PC-3 (cell line): ENCODE results near the gene TMEM259.

Experiments
- EZH2phosphoT487 ChIP-seq: fragments of 300-600 bp; sonication (generic); IDR thresholded peaks from 2 replicates; pipeline ENCODE4 v1.6.1; 2018; ENCODE audit warnings: mild to moderate bottlenecking, antibody characterized with exemption, low read length, borderline replicate concordance
- TF ChIP-seq, protein P1 (sequence below): fragments of 300-600 bp; sonication (generic); conservative IDR thresholded peaks from 2 replicates; pipeline ENCODE4 v1.5.1; 2017; ENCODE audit warnings: antibody characterized with exemption, low read depth, mild to moderate bottlenecking, low read length

- TF ChIP-seq, protein P1, sequence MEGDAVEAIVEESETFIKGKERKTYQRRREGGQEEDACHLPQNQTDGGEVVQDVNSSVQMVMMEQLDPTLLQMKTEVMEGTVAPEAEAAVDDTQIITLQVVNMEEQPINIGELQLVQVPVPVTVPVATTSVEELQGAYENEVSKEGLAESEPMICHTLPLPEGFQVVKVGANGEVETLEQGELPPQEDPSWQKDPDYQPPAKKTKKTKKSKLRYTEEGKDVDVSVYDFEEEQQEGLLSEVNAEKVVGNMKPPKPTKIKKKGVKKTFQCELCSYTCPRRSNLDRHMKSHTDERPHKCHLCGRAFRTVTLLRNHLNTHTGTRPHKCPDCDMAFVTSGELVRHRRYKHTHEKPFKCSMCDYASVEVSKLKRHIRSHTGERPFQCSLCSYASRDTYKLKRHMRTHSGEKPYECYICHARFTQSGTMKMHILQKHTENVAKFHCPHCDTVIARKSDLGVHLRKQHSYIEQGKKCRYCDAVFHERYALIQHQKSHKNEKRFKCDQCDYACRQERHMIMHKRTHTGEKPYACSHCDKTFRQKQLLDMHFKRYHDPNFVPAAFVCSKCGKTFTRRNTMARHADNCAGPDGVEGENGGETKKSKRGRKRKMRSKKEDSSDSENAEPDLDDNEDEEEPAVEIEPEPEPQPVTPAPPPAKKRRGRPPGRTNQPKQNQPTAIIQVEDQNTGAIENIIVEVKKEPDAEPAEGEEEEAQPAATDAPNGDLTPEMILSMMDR: peak; percentile 84
- TF ChIP-seq EZH2phosphoT487: no peak
Measured at GRCh38 chr19:1001538-1002166, 19.3 kb downstream of the TMEM259 start.
